ENCODE measurements around the gene SLC25A21. TPM values are rescaled to one million over a fixed set of nuclear protein-coding genes. Genes with fewer than 3 reads are reported as not detected.
A peak's percentile ranks its signal among the peaks of the same experiment; 100 is the strongest.

Gene SLC25A21
- total and polyA plus RNA-seq, 2 experiments from 2014 or later: 10.6 to 12.1 TPM

DNA sequence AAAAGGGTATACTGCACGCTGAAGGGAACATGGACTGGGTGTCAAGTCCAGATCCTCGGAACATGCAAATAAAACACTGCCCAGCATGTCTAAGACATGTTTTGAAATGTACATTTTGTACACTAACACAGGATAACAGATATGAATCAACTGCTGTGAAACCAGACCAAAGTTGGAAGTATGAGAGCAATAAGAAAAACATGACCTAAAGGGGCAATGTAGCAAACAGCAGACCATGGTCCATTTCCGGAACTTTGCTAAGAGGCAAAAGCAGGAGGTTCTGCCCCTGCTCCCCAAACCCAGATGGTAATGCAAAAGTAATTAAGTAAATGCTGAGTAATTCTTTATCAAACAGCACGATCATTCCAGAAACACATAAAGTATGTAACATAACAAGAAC lies 125.2 kb downstream of the SLC25A21 start:
- TF ChIP-seq JUNB (IDR thresholded peaks at IDR 0.05; ENCODE audit: unreplicated experiment) (no peak), POLR2AphosphoS5 (IDR thresholded peaks at IDR 0.05; ENCODE audit: low read depth) (no peak), NANOG (IDR thresholded peaks at IDR 0.05; ENCODE audit: borderline replicate concordance) (no peak)
- TF ChIP-seq, protein P1, sequence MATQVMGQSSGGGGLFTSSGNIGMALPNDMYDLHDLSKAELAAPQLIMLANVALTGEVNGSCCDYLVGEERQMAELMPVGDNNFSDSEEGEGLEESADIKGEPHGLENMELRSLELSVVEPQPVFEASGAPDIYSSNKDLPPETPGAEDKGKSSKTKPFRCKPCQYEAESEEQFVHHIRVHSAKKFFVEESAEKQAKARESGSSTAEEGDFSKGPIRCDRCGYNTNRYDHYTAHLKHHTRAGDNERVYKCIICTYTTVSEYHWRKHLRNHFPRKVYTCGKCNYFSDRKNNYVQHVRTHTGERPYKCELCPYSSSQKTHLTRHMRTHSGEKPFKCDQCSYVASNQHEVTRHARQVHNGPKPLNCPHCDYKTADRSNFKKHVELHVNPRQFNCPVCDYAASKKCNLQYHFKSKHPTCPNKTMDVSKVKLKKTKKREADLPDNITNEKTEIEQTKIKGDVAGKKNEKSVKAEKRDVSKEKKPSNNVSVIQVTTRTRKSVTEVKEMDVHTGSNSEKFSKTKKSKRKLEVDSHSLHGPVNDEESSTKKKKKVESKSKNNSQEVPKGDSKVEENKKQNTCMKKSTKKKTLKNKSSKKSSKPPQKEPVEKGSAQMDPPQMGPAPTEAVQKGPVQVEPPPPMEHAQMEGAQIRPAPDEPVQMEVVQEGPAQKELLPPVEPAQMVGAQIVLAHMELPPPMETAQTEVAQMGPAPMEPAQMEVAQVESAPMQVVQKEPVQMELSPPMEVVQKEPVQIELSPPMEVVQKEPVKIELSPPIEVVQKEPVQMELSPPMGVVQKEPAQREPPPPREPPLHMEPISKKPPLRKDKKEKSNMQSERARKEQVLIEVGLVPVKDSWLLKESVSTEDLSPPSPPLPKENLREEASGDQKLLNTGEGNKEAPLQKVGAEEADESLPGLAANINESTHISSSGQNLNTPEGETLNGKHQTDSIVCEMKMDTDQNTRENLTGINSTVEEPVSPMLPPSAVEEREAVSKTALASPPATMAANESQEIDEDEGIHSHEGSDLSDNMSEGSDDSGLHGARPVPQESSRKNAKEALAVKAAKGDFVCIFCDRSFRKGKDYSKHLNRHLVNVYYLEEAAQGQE (IDR thresholded peaks at IDR 0.05; ENCODE audit: unreplicated experiment): no peak
- Histone ChIP-seq H3K4me2 (no peak overlapping the region), H3K79me2 (replicated peaks; ENCODE audit: insufficient read depth) (no peaks in the 10 kb centered on the region; the same call in 1 of the 2 replicates), H2AFZ (no peak overlapping the region), H3K9me2 (ENCODE audit: insufficient read depth) (no peaks in the 10 kb centered on the region), H3K4me3 (no peak overlapping the region), H3K36me3 (ENCODE audit: insufficient read depth) (no peaks in the 10 kb centered on the region), H3K4me1 (ENCODE audit: insufficient read depth) (peaks cover 4% of the 10 kb centered on the region; the same call in 1 of the 2 replicates), H3K27me3 (ENCODE audit: insufficient read depth) (no peaks in the 10 kb centered on the region), H4K20me1 (replicated peaks; ENCODE audit: insufficient read depth) (no peaks in the 10 kb centered on the region), H3K27ac (ENCODE audit: low read depth) (no peak overlapping the region), H3F3A (replicated peaks; ENCODE audit: low read depth) (no peaks in the 10 kb centered on the region)
- no peaks in the 10 kb centered on the region for H3K36me3 Mint-ChIP-seq (ENCODE audit: low read depth)
- H3K9me3 Mint-ChIP-seq: no peaks in the 10 kb centered on the region
- DNase-seq (ENCODE audit: low spot score): no peak
- peaks cover 11% of the 10 kb centered on the region for H3K4me1 Mint-ChIP-seq
- no peaks in the 10 kb centered on the region for H3K27me3 Mint-ChIP-seq (ENCODE audit: insufficient read depth, low read depth, poor library complexity)
- no peak for ATAC-seq
- H3K4me3 Mint-ChIP-seq: no peak overlapping the region
- peak overlapping the region; percentile 19; the same call in 1 of the 2 replicates for H3K27ac Mint-ChIP-seq

DNA sequence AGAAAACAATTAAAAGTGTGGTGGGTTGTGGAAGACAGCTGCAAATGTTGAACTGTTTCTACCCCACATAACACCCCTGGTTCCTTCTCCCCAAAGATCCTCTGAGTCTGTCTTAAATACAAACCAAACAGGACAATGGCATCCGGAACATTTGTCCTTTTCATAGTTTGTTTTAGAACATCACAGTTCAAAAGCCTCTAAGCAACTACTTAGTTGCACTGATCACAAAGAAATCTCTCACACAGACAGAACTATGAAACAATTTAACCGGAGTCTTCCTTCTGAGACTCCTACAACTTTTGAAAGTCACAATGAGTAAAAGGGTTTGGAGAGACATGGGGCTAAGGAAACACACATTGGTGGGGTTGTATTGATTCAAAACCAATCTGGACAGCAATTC lies 125.6 kb downstream of the SLC25A21 start:
- Mint-ChIP-seq H3K27me3 (ENCODE audit: insufficient read depth, low read depth, poor library complexity) (no peaks in the 10 kb centered on the region), H3K4me3 (no peak overlapping the region), H3K4me1 (peaks cover 8% of the 10 kb centered on the region), H3K36me3 (ENCODE audit: low read depth) (no peaks in the 10 kb centered on the region), H3K9me3 (no peaks in the 10 kb centered on the region), H3K27ac (peak overlapping the region; percentile 19; the same call in 1 of the 2 replicates)
- Histone ChIP-seq H3K36me3 (ENCODE audit: insufficient read depth) (no peaks in the 10 kb centered on the region), H3K79me2 (replicated peaks; ENCODE audit: insufficient read depth) (no peaks in the 10 kb centered on the region; the same call in 1 of the 2 replicates), H3K27ac (ENCODE audit: low read depth) (no peak overlapping the region), H3F3A (replicated peaks; ENCODE audit: low read depth) (no peaks in the 10 kb centered on the region), H2AFZ (no peak overlapping the region), H3K4me2 (no peak overlapping the region), H4K20me1 (replicated peaks; ENCODE audit: insufficient read depth) (no peaks in the 10 kb centered on the region), H3K4me1 (ENCODE audit: insufficient read depth) (peaks cover 3% of the 10 kb centered on the region; the same call in 1 of the 2 replicates), H3K9me2 (ENCODE audit: insufficient read depth) (no peaks in the 10 kb centered on the region), H3K27me3 (ENCODE audit: insufficient read depth) (no peaks in the 10 kb centered on the region), H3K4me3 (no peak overlapping the region)
- DNase-seq (ENCODE audit: low spot score) (no peak), ATAC-seq (no peak)
- TF ChIP-seq STAT1 (IDR thresholded peaks at IDR 0.05; ENCODE audit: unreplicated experiment): no peak
- TF ChIP-seq, protein P2, sequence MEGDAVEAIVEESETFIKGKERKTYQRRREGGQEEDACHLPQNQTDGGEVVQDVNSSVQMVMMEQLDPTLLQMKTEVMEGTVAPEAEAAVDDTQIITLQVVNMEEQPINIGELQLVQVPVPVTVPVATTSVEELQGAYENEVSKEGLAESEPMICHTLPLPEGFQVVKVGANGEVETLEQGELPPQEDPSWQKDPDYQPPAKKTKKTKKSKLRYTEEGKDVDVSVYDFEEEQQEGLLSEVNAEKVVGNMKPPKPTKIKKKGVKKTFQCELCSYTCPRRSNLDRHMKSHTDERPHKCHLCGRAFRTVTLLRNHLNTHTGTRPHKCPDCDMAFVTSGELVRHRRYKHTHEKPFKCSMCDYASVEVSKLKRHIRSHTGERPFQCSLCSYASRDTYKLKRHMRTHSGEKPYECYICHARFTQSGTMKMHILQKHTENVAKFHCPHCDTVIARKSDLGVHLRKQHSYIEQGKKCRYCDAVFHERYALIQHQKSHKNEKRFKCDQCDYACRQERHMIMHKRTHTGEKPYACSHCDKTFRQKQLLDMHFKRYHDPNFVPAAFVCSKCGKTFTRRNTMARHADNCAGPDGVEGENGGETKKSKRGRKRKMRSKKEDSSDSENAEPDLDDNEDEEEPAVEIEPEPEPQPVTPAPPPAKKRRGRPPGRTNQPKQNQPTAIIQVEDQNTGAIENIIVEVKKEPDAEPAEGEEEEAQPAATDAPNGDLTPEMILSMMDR (conservative IDR thresholded peaks at IDR 0.05; ENCODE audit: low read depth in 2 of 2): no peak
- TF ChIP-seq, protein P3, sequence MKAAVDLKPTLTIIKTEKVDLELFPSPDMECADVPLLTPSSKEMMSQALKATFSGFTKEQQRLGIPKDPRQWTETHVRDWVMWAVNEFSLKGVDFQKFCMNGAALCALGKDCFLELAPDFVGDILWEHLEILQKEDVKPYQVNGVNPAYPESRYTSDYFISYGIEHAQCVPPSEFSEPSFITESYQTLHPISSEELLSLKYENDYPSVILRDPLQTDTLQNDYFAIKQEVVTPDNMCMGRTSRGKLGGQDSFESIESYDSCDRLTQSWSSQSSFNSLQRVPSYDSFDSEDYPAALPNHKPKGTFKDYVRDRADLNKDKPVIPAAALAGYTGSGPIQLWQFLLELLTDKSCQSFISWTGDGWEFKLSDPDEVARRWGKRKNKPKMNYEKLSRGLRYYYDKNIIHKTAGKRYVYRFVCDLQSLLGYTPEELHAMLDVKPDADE (IDR thresholded peaks at IDR 0.05): no peak
- TF ChIP-seq EZH2 (IDR thresholded peaks at IDR 0.05; ENCODE audit: low read depth, unreplicated experiment): no peak
- TF ChIP-seq ZNF114 (CRISPR knock-in tag; IDR thresholded peaks at IDR 0.05): no peak
- TF ChIP-seq, protein P4, sequence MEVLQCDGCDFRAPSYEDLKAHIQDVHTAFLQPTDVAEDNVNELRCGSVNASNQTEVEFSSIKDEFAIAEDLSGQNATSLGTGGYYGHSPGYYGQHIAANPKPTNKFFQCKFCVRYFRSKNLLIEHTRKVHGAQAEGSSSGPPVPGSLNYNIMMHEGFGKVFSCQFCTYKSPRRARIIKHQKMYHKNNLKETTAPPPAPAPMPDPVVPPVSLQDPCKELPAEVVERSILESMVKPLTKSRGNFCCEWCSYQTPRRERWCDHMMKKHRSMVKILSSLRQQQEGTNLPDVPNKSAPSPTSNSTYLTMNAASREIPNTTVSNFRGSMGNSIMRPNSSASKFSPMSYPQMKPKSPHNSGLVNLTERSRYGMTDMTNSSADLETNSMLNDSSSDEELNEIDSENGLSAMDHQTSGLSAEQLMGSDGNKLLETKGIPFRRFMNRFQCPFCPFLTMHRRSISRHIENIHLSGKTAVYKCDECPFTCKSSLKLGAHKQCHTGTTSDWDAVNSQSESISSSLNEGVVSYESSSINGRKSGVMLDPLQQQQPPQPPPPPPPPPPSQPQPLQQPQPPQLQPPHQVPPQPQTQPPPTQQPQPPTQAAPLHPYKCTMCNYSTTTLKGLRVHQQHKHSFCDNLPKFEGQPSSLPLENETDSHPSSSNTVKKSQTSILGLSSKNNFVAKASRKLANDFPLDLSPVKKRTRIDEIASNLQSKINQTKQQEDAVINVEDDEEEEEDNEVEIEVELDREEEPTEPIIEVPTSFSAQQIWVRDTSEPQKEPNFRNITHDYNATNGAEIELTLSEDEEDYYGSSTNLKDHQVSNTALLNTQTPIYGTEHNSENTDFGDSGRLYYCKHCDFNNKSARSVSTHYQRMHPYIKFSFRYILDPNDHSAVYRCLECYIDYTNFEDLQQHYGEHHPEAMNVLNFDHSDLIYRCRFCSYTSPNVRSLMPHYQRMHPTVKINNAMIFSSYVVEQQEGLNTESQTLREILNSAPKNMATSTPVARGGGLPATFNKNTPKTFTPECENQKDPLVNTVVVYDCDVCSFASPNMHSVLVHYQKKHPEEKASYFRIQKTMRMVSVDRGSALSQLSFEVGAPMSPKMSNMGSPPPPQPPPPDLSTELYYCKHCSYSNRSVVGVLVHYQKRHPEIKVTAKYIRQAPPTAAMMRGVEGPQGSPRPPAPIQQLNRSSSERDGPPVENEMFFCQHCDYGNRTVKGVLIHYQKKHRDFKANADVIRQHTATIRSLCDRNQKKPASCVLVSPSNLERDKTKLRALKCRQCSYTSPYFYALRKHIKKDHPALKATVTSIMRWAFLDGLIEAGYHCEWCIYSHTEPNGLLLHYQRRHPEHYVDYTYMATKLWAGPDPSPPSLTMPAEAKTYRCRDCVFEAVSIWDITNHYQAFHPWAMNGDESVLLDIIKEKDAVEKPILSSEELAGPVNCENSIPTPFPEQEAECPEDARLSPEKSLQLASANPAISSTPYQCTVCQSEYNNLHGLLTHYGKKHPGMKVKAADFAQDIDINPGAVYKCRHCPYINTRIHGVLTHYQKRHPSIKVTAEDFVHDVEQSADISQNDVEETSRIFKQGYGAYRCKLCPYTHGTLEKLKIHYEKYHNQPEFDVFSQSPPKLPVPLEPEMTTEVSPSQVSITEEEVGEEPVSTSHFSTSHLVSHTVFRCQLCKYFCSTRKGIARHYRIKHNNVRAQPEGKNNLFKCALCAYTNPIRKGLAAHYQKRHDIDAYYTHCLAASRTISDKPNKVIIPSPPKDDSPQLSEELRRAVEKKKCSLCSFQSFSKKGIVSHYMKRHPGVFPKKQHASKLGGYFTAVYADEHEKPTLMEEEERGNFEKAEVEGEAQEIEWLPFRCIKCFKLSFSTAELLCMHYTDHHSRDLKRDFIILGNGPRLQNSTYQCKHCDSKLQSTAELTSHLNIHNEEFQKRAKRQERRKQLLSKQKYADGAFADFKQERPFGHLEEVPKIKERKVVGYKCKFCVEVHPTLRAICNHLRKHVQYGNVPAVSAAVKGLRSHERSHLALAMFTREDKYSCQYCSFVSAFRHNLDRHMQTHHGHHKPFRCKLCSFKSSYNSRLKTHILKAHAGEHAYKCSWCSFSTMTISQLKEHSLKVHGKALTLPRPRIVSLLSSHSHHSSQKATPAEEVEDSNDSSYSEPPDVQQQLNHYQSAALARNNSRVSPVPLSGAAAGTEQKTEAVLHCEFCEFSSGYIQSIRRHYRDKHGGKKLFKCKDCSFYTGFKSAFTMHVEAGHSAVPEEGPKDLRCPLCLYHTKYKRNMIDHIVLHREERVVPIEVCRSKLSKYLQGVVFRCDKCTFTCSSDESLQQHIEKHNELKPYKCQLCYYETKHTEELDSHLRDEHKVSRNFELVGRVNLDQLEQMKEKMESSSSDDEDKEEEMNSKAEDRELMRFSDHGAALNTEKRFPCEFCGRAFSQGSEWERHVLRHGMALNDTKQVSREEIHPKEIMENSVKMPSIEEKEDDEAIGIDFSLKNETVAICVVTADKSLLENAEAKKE (CRISPR knock-in tag; IDR thresholded peaks at IDR 0.05): no peak
- TF ChIP-seq JUNB (IDR thresholded peaks at IDR 0.05; ENCODE audit: unreplicated experiment): no peak

Data from GM23338 (cell line).